ENCODE results near the gene ATG5.
"Not testable (repeated sequence)": the region's sequence is repeated elsewhere in the genome, so short reads cannot be mapped to it uniquely, and the experiment has no call there.

Gene ATG5

GRCh38 chr6:106152952-106153351 lies 172.6 kb downstream of the ATG5 start:
- no peak for DNase-seq

DNA sequence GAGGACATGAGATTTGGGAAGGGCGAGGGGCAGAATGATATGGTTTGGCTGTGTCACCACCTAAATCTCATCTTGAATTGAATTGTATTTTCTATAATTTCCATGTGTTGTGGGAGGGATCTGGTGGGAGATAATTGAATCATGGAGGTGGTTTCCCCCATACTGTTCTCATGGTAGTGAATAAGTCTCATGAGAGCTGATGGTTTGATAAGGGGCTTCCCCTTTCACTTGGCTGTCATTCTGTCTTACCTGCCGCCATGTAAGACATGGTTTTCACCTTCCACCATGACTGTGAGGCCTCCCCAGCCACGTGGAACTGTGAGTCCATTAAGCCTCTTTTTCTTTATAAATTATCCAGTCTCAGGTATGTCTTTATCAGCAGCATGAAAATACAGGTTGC lies 173.1 kb downstream of the ATG5 start:
- DNase-seq: not testable (repeated sequence)

DNA sequence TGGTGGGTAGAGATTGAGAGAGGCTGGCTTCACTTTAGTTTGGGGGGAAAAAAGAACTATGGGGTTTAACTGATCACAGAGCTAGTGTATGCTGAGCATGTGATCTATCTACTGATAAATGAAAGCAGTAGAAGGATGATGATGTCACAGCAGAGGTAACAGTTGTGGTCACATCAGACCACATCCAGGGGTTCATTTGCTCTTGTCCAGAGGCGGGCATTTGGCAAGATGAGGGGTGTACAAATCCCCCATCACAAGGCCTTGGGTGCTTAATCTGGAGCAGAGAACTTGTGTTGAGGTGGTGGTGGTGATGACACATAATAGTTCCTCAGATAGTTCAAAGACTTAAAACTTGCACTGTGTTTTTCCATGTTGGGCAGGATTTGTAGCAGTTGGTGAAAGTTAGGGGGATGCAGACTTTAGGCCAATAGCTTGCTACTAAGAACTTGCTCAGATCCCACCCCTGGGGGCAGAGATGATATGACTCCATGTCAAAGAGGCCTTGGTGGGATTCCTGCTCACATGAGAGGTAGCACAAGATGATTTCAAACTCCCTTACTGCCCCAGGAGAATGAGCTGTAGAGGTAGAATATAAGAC lies 176.0 kb downstream of the ATG5 start:
- DNase-seq: no peak

- no peak for DNase-seq
These were observed 178.1 kb downstream of the ATG5 start for GRCh38 chr6:106147476-106147875.

GRCh38 chr6:106146852-106147351 lies 178.7 kb downstream of the ATG5 start:
- DNase-seq: peak in 1 of 3 experiments; percentile 24

GRCh38 chr6:106145741-106146227 lies 179.8 kb downstream of the ATG5 start:
- peak in 2 of 3 experiments; percentile 56 to 70 for DNase-seq

DNA sequence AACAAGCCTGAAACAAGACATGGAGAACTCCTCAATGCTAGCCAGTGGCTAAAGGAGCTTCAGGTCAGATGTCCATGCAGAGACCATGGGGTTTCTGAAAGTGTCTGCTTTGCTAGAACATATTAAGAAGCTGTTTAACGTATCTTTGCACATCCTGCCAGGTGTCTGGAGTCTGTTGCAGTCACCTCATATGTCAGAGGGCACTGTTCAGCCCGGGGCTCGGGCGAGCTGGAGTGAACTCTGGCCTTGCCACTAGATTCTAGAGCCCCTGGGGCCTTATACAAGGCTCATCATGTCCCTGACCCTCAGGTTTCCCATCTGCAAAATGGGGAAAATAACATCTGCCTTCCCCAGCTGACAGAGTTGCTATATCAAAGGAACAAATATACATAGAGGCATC lies 180.4 kb downstream of the ATG5 start:
- DNase-seq: no peak

GRCh38 chr6:106143665-106144064 lies 181.9 kb downstream of the ATG5 start:
- DNase-seq: no peak

DNA sequence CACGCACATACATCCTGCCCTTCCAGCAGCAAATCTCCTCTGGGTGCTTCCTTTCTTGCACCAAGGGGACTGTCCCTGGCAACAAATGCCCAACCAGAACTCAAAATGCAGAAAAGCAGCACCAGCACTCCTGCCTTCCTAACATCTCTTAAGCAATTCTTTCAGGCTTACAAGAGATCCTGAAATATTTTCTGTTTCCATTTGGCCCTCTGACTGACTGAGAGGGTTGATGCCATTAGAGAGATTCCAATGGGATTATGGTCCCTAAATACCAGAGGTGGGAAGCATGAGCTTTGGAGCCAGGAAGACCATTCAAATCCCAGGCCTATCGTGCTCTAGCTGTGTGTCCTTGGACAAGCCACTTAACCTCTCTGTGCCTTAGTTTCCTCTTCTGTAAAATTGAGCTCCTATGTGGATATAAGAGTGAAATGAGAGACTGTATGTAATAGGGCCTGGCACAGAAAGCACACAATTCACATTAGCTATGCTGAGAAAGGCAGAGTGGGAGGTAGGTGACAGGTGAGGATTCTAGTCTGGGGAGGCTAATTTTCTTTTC lies 182.6 kb downstream of the ATG5 start:
- DNase-seq: no peak

GRCh38 chr6:106141441-106142237 lies 183.9 kb downstream of the ATG5 start:
- no peak for DNase-seq

GRCh38 chr6:106138151-106138550 lies 187.4 kb downstream of the ATG5 start:
- DNase-seq: no peak

- no peak for DNase-seq
These were observed 188.7 kb downstream of the ATG5 start for GRCh38 chr6:106136845-106137244.

GRCh38 chr6:106135911-106136571 lies 189.5 kb downstream of the ATG5 start:
- no peak for DNase-seq

GRCh38 chr6:106134906-106135634 lies 190.5 kb downstream of the ATG5 start:
- DNase-seq: no peak
